ENCODE measurements around the gene LOXHD1. TPM values are rescaled to one million over a fixed set of nuclear protein-coding genes. Genes with fewer than 3 reads are reported as not detected.

The LOXHD1 gene
- total and polyA plus RNA-seq, 2 of the 13 experiments (the other 11 are each of a cell fraction or from before 2014, with no cell fraction given), result not detected

- no peak for TF ChIP-seq ARID5B (CRISPR knock-in tag; IDR thresholded peaks at IDR 0.05)
- TF ChIP-seq RFXANK (CRISPR knock-in tag; IDR thresholded peaks at IDR 0.05), result no peak
- no peak for TF ChIP-seq HES4 (CRISPR knock-in tag; IDR thresholded peaks at IDR 0.05; ENCODE audit: borderline replicate concordance)
- no peak for TF ChIP-seq MAFK (conservative IDR thresholded peaks at IDR 0.05 in 1 of 2, IDR thresholded peaks at IDR 0.05 in 1 of 2; ENCODE audit: low read length in 2 of 2)
- no peak for TF ChIP-seq ZNF784 (CRISPR knock-in tag; IDR thresholded peaks at IDR 0.05; ENCODE audit: borderline replicate concordance)
Measured at GRCh38 chr18:46573156-46573555, 83.9 kb downstream of the LOXHD1 start (continued).

GRCh38 chr18:46571756-46572155 is 85.3 kb downstream of the LOXHD1 start:
- no peak for ATAC-seq
- WGBS (ENCODE audit: low lambda C conversion rate), result 14% methylated on average over 5 of the region's 6 CpGs
- no peak for FAIRE-seq
- H4K20me1 ChIP-seq (ENCODE audit: insufficient read depth, low read length), result no peaks in the 10 kb centered on the region
- no peak overlapping the region for H3K4me2 ChIP-seq (ENCODE audit: low read depth, low read length)
- CTCF ChIA-PET (ENCODE audit: low intra/inter-chr PET ratio, low total read pairs), result no interaction called here
- no peak overlapping the region for H3K9ac ChIP-seq (ENCODE audit: insufficient read depth, low read depth, low read length)
- H3K27me3 ChIP-seq (ENCODE audit: control insufficient read depth in 1 of 2, insufficient read depth in 2 of 2, low read length in 2 of 2), result 0 out of 5 replicates have a peak, but pooled peaks cover 0 to under 1% of the 10 kb centered on the region in 2 experiments
- in situ Hi-C loops (cut with HindIII; ENCODE audit: extremely low pct_ligation_motif_present, low pct_unique_long_range_greater_than_20kb) (no loop called here), intact Hi-C loops (cut with micrococcal nuclease; ENCODE audit: unreplicated experiment) (no loop called here)
- H3K79me2 ChIP-seq (ENCODE audit: insufficient read depth, low read length), result no peaks in the 10 kb centered on the region
- no peak overlapping the region for H3K27ac ChIP-seq (ENCODE audit: extremely low read length, insufficient read depth, low read length)
- POLR2A ChIA-PET, result no interaction called here
- no TSS peak for BruUV-seq (replicated peaks)
- DNase-seq (ENCODE audit: low spot score), result no peak
- H2AFZ ChIP-seq (ENCODE audit: low read length), result no peak overlapping the region
- no peaks in the 10 kb centered on the region for H3K4me1 ChIP-seq (ENCODE audit: insufficient read depth, low read length)
- H3K9me3 ChIP-seq (ENCODE audit: low read length), result no peaks in the 10 kb centered on the region
- no peak overlapping the region for H3K4me3 ChIP-seq (replicated peaks in 1 of 3; ENCODE audit: insufficient read depth in 1 of 3, low read depth in 2 of 3, low read length in 3 of 3)
- TF ChIP-seq YY1 (IDR thresholded peaks at IDR 0.05; ENCODE audit: insufficient read depth, insufficient replicate concordance, low read depth, low read length) (no peak), HIC2 (CRISPR knock-in tag; IDR thresholded peaks at IDR 0.05; ENCODE audit: low read depth) (no peak), ZNF562 (CRISPR knock-in tag; IDR thresholded peaks at IDR 0.05; ENCODE audit: borderline replicate concordance) (no peak), MIER3 (CRISPR knock-in tag; IDR thresholded peaks at IDR 0.05; ENCODE audit: borderline replicate concordance) (no peak), ZNF292 (CRISPR knock-in tag; IDR thresholded peaks at IDR 0.05; ENCODE audit: borderline replicate concordance, low read depth) (no peak)
- no peaks in the 10 kb centered on the region for H3K36me3 ChIP-seq (replicated peaks in 1 of 2; ENCODE audit: control insufficient read depth in 1 of 2, insufficient read depth in 2 of 2, low read length in 2 of 2)
